Endothelial cell of umbilical vein (primary cell): ENCODE measurements around the gene MINDY4. TPM values are rescaled to one million over a fixed set of nuclear protein-coding genes. Genes with fewer than 3 reads are reported as not detected.
A peak's percentile ranks its signal among the peaks of the same experiment; 100 is the strongest.

Experiments used
- BruUV-seq: library from RNA; stranded (reverse); fragments of 400-500 nt; replicated peaks from 2 replicates; lab custom pipeline; 2021; lab: Mats Ljungman, UMichigan
- CTCF ChIA-PET: fragments of 300-600, 350-600 bp; sonication (Branson Sonifier 250); formaldehyde crosslinking; loops from one replicate; lab custom pipeline; 2021; ENCODE audit warnings: antibody characterized with exemption, inconsistent platforms; lab: Charles Lee
- POLR2A ChIA-PET: fragments of 300-600, 350-600 bp; sonication (Branson Sonifier 250); formaldehyde crosslinking; loops from one replicate; lab custom pipeline; 2021; ENCODE audit warnings: antibody characterized with exemption, inconsistent platforms; lab: Charles Lee
- DNase-seq: peaks from one replicate; pipeline ENCODE4 v3.0.0-alpha.2; 2011; ENCODE audit warnings: low read depth, low spot score
- FAIRE-seq: peaks from 2 replicates; lab custom pipeline; 2011; peaks lifted over from hg19 to GRCh38; lab: Jason Lieb, UNC
- H2AFZ ChIP-seq: 2 replicates; pipeline ENCODE4 v1.6.0; 2012; ENCODE audit warnings: low read depth, low read length, control low read depth, inconsistent platforms
- H3K27ac ChIP-seq: 2 replicates; pipeline ENCODE4 v1.5.1; 2011; ENCODE audit warnings: low read depth, mild to moderate bottlenecking, control low read depth, low read length, moderate library complexity; ENCODE audit not compliant: insufficient read depth
- H3K27me3 ChIP-seq, 2 experiments: 2 replicates each; pipeline versions ENCODE4 v1.6.0 to v1.6.1; 2011; ENCODE audit warnings: low read length in 2 of 2, mixed read lengths in 1 of 2; ENCODE audit not compliant: control insufficient read depth in 2 of 2, insufficient read depth in 2 of 2
- H3K36me3 ChIP-seq, 2 experiments: 2 replicates in 1 of 2; 3 replicates in 1 of 2; pipeline ENCODE4 v1.5.1; 2011; ENCODE audit warnings: low read length in 2 of 2, mild to moderate bottlenecking in 1 of 2, moderate library complexity in 1 of 2; ENCODE audit not compliant: control insufficient read depth in 2 of 2, insufficient read depth in 2 of 2; ENCODE audit errors: extremely low read depth in 1 of 2
- H3K4me1 ChIP-seq: 3 replicates; pipeline ENCODE4 v1.5.1; 2011; ENCODE audit warnings: mild to moderate bottlenecking, low read length; ENCODE audit not compliant: control insufficient read depth, insufficient read depth; ENCODE audit errors: extremely low read depth
- H3K4me2 ChIP-seq: 2 replicates; pipeline ENCODE4 v1.6.1; 2011; ENCODE audit warnings: low read length, control low read depth, mixed read lengths; ENCODE audit not compliant: insufficient read depth
- H3K4me3 ChIP-seq, 3 experiments: fragments of 200-600 bp in 1 of 3; sonication (generic), shearing (Covaris generic) in 1 of 3; replicated peaks in 1 of 3; 2 replicates each; pipeline ENCODE4 v1.5.1; 2011 to 2016; ENCODE audit warnings: control low read depth in 3 of 3, low read length in 3 of 3, mild to moderate bottlenecking in 2 of 3, inconsistent platforms in 1 of 3, low read depth in 1 of 3, moderate library complexity in 1 of 3; ENCODE audit not compliant: insufficient read depth in 1 of 3
- H3K79me2 ChIP-seq: 2 replicates; pipeline ENCODE4 v1.6.0; 2012; ENCODE audit warnings: low read length, inconsistent platforms; ENCODE audit not compliant: control insufficient read depth, insufficient read depth
- H3K9ac ChIP-seq: replicated peaks from 2 replicates; pipeline ENCODE3; 2011; ENCODE audit warnings: low read length, control low read depth; ENCODE audit not compliant: insufficient read depth; ENCODE audit errors: extremely low read depth
- H3K9me1 ChIP-seq: replicated peaks from 3 replicates; pipeline ENCODE4 v1.6.0; 2011; ENCODE audit warnings: mild to moderate bottlenecking, low read length; ENCODE audit not compliant: control insufficient read depth, insufficient read depth; ENCODE audit errors: extremely low read depth
- H3K9me3 ChIP-seq: replicated peaks from 2 replicates; pipeline ENCODE4 v1.5.1; 2012; ENCODE audit warnings: low read length, inconsistent platforms; ENCODE audit not compliant: control insufficient read depth, insufficient read depth
- H4K20me1 ChIP-seq: replicated peaks from 2 replicates; pipeline ENCODE3; 2011; ENCODE audit warnings: mild to moderate bottlenecking, low read length; ENCODE audit not compliant: control insufficient read depth, insufficient read depth; ENCODE audit errors: extremely low read depth
- CTCF ChIP-seq, 2 donors: IDR thresholded peaks; 1 replicate in 1 of 2; 2 replicates in 1 of 2; pipeline ENCODE4 v1.5.1; 2011; ENCODE audit warnings: low read length in 2 of 2, mild to moderate bottlenecking in 2 of 2, moderate library complexity in 2 of 2, control low read depth in 1 of 2, inconsistent platforms in 1 of 2, low read depth in 1 of 2; ENCODE audit not compliant: insufficient read depth in 1 of 2; ENCODE audit errors: extremely low read depth in 1 of 2
- EZH2 ChIP-seq: IDR thresholded peaks from 2 replicates; pipeline ENCODE4 v1.6.1; 2012; ENCODE audit warnings: borderline replicate concordance, low read depth, mild to moderate bottlenecking, moderate library complexity, low read length, inconsistent platforms; ENCODE audit not compliant: severe bottlenecking
- FOS ChIP-seq: IDR thresholded peaks from 2 replicates; pipeline ENCODE4 v1.6.1; 2011; ENCODE audit warnings: mild to moderate bottlenecking, low read length, moderate library complexity, borderline replicate concordance; ENCODE audit not compliant: insufficient read depth
- GATA2 ChIP-seq: IDR thresholded peaks from 2 replicates; pipeline ENCODE4 v1.7.0; 2011; ENCODE audit warnings: low read depth, mild to moderate bottlenecking, moderate library complexity, mixed read lengths, low read length; ENCODE audit not compliant: insufficient read length, insufficient read depth
- JUN ChIP-seq: IDR thresholded peaks from 2 replicates; pipeline ENCODE4 v1.6.1; 2011; ENCODE audit warnings: borderline replicate concordance, low read depth; ENCODE audit not compliant: insufficient read length, insufficient read depth
- MAX ChIP-seq: IDR thresholded peaks from 2 replicates; pipeline ENCODE4 v1.6.1; 2011; ENCODE audit not compliant: insufficient read depth, insufficient read length
- MYC ChIP-seq: IDR thresholded peaks from one replicate; pipeline ENCODE4 v1.6.1; 2011; ENCODE audit warnings: mild to moderate bottlenecking, low read depth, low read length
- POLR2A ChIP-seq: IDR thresholded peaks from 2 replicates; pipeline ENCODE4 v1.6.1; 2012; ENCODE audit warnings: low read depth, mild to moderate bottlenecking, control low read depth, low read length
- POLR2AphosphoS5 ChIP-seq: IDR thresholded peaks from 2 replicates; pipeline ENCODE4 v1.6.1; 2012; ENCODE audit warnings: low read depth, mild to moderate bottlenecking, control low read depth, low read length, moderate library complexity; ENCODE audit not compliant: insufficient read depth
- dilution Hi-C: fragments of 300-500 bp; cut with MboI; formaldehyde crosslinking; loops from one replicate; pipeline ENCODE4 v1.15.0; 2019; ENCODE audit warnings: low sequenced_read_pairs; ENCODE audit not compliant: extremely low pct_ligation_motif_present
- intact Hi-C: fragments of 100-400 bp; cut with micrococcal nuclease; formaldehyde crosslinking; loops from one replicate; pipeline ENCODE4 v1.10.0; 2022
- polyA plus RNA-seq, 4 experiments: library from polyadenylated mRNA; depleted of rRNA in 3 of 4; stranded (reverse) in 3 of 4; unstranded in 1 of 4; fragments of >200 nt; gene quantifications; 2 replicates each; pipeline versions ENCODE4 v1.2.1 to v1.2.3, GENCODE V29; 2011 to 2012; ENCODE audit warnings: missing spikeins in 1 of 4
- total RNA-seq: library from RNA; stranded (reverse); gene quantifications from 2 replicates; pipeline ENCODE4 v1.2.3, GENCODE V29; 2021

Gene MINDY4
- total and polyA plus RNA-seq, 2 donors (not counting 3 experiments of a cell fraction or from before 2014, with no cell fraction given): 2.2 to 4.7 TPM

- DNase-seq: no peak
- BruUV-seq: no TSS peak
- TF ChIP-seq POLR2A (no peak), EZH2 (no peak), POLR2AphosphoS5 (no peak), JUN (no peak), FOS (no peak), CTCF (IDR thresholded peaks at IDR 0.05; ENCODE audit: extremely low read depth in 1 of 2, insufficient read depth in 1 of 2, low read depth in 1 of 2, low read length in 2 of 2) (no peak), MAX (no peak), MYC (no peak), GATA2 (no peak)
- H4K20me1 ChIP-seq: no peaks in the 10 kb centered on the region
- H3K4me1 ChIP-seq: peaks cover 25% of the 10 kb centered on the region
- H3K9ac ChIP-seq: no peak overlapping the region
- no peak overlapping the region for H2AFZ ChIP-seq
- intact Hi-C loops: loop anchor here (1.0 to 2.0 kb wide), 2 partner anchors 51 to 71 kb away; no protein-coding TSS in a partner anchor
- no peak overlapping the region for H3K4me2 ChIP-seq
- no peak overlapping the region for H3K4me3 ChIP-seq
- peak overlapping the region; percentile 8 for H3K27ac ChIP-seq
- no peaks in the 10 kb centered on the region for H3K9me3 ChIP-seq
- H3K36me3 ChIP-seq: peaks cover 0 to 5% of the 10 kb centered on the region in 2 experiments
- FAIRE-seq: peak; percentile 48
- ChIA-PET CTCF (interaction anchor here (1.1 to 2.5 kb wide), 3 partner anchors 12 to 19 kb away, joined by 3 to 12 read pairs (median 5); no protein-coding TSS in a partner anchor), POLR2A (no interaction called here)
- H3K27me3 ChIP-seq: no peaks in the 10 kb centered on the region
- dilution Hi-C loops: no loop called here
- no peaks in the 10 kb centered on the region for H3K9me1 ChIP-seq
- no peaks in the 10 kb centered on the region for H3K79me2 ChIP-seq
Measured at GRCh38 chr7:30920021-30920583, 148.9 kb downstream of the MINDY4 start.
